ENCODE data around the gene C13orf46.

GRCh38 chr13:113953561-113953960, 20.3 kb downstream of the C13orf46 start:
- TF ChIP-seq TAF1 (conservative IDR thresholded peaks at IDR 0.05), result no peak
- no peak for TF ChIP-seq SP1 (IDR thresholded peaks at IDR 0.05)
- TF ChIP-seq, protein P1, sequence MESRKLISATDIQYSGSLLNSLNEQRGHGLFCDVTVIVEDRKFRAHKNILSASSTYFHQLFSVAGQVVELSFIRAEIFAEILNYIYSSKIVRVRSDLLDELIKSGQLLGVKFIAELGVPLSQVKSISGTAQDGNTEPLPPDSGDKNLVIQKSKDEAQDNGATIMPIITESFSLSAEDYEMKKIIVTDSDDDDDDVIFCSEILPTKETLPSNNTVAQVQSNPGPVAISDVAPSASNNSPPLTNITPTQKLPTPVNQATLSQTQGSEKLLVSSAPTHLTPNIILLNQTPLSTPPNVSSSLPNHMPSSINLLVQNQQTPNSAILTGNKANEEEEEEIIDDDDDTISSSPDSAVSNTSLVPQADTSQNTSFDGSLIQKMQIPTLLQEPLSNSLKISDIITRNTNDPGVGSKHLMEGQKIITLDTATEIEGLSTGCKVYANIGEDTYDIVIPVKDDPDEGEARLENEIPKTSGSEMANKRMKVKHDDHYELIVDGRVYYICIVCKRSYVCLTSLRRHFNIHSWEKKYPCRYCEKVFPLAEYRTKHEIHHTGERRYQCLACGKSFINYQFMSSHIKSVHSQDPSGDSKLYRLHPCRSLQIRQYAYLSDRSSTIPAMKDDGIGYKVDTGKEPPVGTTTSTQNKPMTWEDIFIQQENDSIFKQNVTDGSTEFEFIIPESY (IDR thresholded peaks at IDR 0.05), result no peak
- no peak for TF ChIP-seq REST (IDR thresholded peaks at IDR 0.05)
- TF ChIP-seq CTCF (IDR thresholded peaks at IDR 0.05; ENCODE audit: low read depth, low read length, missing input control), result no peak
- TF ChIP-seq, protein P2, sequence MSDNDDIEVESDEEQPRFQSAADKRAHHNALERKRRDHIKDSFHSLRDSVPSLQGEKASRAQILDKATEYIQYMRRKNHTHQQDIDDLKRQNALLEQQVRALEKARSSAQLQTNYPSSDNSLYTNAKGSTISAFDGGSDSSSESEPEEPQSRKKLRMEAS (IDR thresholded peaks at IDR 0.05), result no peak
- TF ChIP-seq FOXA1 (IDR thresholded peaks at IDR 0.05), result no peak
- TF ChIP-seq, protein P3, sequence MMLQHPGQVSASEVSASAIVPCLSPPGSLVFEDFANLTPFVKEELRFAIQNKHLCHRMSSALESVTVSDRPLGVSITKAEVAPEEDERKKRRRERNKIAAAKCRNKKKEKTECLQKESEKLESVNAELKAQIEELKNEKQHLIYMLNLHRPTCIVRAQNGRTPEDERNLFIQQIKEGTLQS (IDR thresholded peaks at IDR 0.05), result no peak
- TF ChIP-seq GABPA (IDR thresholded peaks at IDR 0.05 in 1 of 2, conservative IDR thresholded peaks at IDR 0.05 in 1 of 2), result no peak
- no peak for TF ChIP-seq YY1 (IDR thresholded peaks at IDR 0.05)
- no peak for TF ChIP-seq RAD21 (IDR thresholded peaks at IDR 0.05)
- TF ChIP-seq NR2F2 (IDR thresholded peaks at IDR 0.05), result no peak
- TF ChIP-seq EGR1 (IDR thresholded peaks at IDR 0.05; ENCODE audit: low read depth in 2 of 2), result no peak
